ENCODE results near the gene NF1. TPM values are rescaled to one million over a fixed set of nuclear protein-coding genes. Genes with fewer than 3 reads are reported as not detected.
"Not testable (repeated sequence)": the region's sequence is repeated elsewhere in the genome, so short reads cannot be mapped to it uniquely, and the experiment has no call there.

The NF1 gene
- total RNA-seq, 1 donor from 2014 or later = 58.7 TPM

DNA sequence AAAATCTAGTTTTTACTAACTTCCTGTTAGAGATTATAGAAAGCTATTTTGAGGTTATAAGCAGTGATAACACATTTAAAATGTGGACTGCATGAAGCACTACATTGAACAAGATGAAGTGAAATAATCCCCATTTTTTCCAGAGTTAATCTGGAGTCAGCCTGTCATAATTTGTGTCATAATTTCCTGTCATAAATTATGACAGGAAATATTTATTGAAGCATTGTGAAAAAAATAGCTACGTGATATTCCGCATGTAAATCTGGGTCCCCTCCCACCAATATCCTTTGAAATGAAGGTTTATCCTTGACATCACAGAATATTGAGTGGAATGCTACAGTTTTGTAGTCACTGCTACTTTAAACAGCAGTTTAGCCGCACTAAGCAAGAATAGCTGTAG is 162.2 kb downstream of the NF1 start:
- Histone ChIP-seq H3K4me3 (no peak overlapping the region), H3K4me1 (no peaks in the 10 kb centered on the region), H3K27me3 (no peaks in the 10 kb centered on the region), H3K36me3 (peaks cover 0 to 10% of the 10 kb centered on the region in 2 donors), H3K27ac (no peak overlapping the region), H3K9me3 (no peaks in the 10 kb centered on the region)
- TF ChIP-seq, protein P1, sequence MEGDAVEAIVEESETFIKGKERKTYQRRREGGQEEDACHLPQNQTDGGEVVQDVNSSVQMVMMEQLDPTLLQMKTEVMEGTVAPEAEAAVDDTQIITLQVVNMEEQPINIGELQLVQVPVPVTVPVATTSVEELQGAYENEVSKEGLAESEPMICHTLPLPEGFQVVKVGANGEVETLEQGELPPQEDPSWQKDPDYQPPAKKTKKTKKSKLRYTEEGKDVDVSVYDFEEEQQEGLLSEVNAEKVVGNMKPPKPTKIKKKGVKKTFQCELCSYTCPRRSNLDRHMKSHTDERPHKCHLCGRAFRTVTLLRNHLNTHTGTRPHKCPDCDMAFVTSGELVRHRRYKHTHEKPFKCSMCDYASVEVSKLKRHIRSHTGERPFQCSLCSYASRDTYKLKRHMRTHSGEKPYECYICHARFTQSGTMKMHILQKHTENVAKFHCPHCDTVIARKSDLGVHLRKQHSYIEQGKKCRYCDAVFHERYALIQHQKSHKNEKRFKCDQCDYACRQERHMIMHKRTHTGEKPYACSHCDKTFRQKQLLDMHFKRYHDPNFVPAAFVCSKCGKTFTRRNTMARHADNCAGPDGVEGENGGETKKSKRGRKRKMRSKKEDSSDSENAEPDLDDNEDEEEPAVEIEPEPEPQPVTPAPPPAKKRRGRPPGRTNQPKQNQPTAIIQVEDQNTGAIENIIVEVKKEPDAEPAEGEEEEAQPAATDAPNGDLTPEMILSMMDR (IDR thresholded peaks at IDR 0.05) = no peak
- no peak for TF ChIP-seq POLR2AphosphoS5 (IDR thresholded peaks at IDR 0.05; ENCODE audit: insufficient read depth in 1 of 2, low read depth in 1 of 2)
- no peak for TF ChIP-seq POLR2A (IDR thresholded peaks at IDR 0.05)
- no peak for DNase-seq (ENCODE audit: extremely low spot score in 2 of 2)
- intact Hi-C loops (cut with DNase I) = no loop called here

DNA sequence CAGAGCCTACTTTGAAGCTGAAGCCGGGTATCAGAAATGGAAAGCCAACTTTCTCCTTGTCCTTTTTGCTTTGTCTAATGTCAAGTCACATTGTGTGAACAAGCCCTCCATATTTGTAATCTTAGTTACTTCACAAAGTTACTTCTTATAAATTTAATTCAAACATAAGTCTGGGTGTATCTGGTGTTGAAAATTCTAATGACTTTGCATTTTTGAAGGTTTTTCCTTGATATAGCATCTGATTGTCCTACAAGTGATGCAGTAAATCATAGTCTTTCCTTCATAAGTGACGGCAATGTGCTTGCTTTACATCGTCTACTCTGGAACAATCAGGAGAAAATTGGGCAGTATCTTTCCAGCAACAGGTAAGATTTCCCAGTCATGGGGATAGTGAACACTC is 165.4 kb downstream of the NF1 start:
- peaks cover 0 to 14% of the 10 kb centered on the region in 2 donors for H3K36me3 ChIP-seq
- H3K9me3 ChIP-seq = no peaks in the 10 kb centered on the region
- intact Hi-C loops (cut with DNase I) = no loop called here
- TF ChIP-seq POLR2A (IDR thresholded peaks at IDR 0.05) (no peak), POLR2AphosphoS5 (IDR thresholded peaks at IDR 0.05; ENCODE audit: insufficient read depth in 1 of 2, low read depth in 1 of 2) (no peak)
- TF ChIP-seq, protein P1 (IDR thresholded peaks at IDR 0.05) = no peak
- H3K4me1 ChIP-seq = no peaks in the 10 kb centered on the region
- DNase-seq (ENCODE audit: extremely low spot score in 2 of 2) = no peak
- no peaks in the 10 kb centered on the region for H3K27me3 ChIP-seq
- H3K27ac ChIP-seq = no peak overlapping the region
- H3K4me3 ChIP-seq = no peak overlapping the region

DNA sequence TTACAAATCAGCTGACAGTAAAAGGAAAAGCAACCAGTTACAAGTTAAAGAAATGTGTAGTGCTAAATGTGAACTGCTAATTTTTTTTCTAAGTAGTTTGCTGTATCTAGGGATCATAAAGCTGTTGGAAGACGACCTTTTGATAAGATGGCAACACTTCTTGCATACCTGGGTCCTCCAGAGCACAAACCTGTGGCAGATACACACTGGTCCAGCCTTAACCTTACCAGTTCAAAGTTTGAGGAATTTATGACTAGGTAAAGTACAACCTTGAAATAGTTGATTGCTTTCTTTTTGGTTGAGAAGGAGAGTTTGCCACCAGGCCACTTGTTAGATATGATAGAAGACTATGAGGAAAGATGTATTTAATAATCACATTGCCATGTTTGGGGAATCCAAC is 166.8 kb downstream of the NF1 start:
- intact Hi-C loops (cut with DNase I) = no loop called here
- Histone ChIP-seq H3K4me3 (no peak overlapping the region), H3K27ac (no peak overlapping the region), H3K27me3 (no peaks in the 10 kb centered on the region), H3K4me1 (no peaks in the 10 kb centered on the region), H3K9me3 (no peaks in the 10 kb centered on the region), H3K36me3 (peaks cover 0 to 24% of the 10 kb centered on the region in 2 donors)
- TF ChIP-seq POLR2AphosphoS5 (IDR thresholded peaks at IDR 0.05; ENCODE audit: insufficient read depth in 1 of 2, low read depth in 1 of 2) (no peak), POLR2A (IDR thresholded peaks at IDR 0.05) (no peak)
- TF ChIP-seq, protein P1 (IDR thresholded peaks at IDR 0.05) = no peak
- no peak for DNase-seq (ENCODE audit: extremely low spot score in 2 of 2)

DNA sequence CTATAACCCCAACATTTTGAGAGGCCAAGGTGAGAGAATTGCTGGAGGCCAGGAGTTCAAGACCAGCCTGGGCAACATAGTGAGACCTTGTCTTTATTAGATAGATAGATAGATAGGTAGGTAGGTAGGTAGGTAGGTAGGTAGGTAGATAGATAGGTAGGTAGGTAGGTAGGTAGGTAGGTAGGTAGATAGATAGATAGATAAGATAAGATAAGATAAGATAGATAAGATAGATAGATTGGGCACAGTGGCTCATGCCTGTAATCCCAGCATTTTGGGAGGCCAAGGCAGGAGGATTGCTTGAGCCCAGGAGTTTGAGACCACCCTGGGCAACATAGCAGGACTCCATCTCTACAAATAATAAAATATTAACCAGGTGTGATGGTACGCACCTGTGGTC is 168.1 kb downstream of the NF1 start:
- H3K4me1 ChIP-seq; H3K9me3 ChIP-seq; H3K27ac ChIP-seq; intact Hi-C loops (cut with DNase I); H3K4me3 ChIP-seq; DNase-seq (ENCODE audit: extremely low spot score in 2 of 2); H3K27me3 ChIP-seq: not testable (repeated sequence)
- peaks cover 0 to 24% of the 10 kb centered on the region in 2 donors for H3K36me3 ChIP-seq

DNA sequence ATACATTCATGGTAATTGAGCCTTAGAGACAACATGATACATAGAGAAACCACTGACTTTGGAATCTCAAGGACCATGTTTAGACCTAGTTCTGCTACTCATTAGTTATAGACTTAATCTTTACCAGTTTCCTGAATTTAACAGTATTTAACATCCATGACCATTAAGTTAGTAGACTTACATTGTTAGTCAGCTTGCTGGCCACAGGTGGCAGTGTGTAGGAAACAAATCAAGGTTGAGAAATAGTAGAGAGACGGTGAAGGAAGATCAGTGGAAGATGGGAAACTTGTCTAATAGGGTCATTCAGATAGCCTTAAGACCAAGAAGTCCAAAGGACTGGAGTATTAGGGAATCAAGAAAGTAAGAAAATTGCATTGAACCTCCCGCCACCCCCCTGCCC is 171.3 kb downstream of the NF1 start:
- no peaks in the 10 kb centered on the region for H3K9me3 ChIP-seq
- no peak overlapping the region for H3K27ac ChIP-seq
- no peak for DNase-seq (ENCODE audit: extremely low spot score in 2 of 2)
- no peak for TF ChIP-seq POLR2A (IDR thresholded peaks at IDR 0.05)
- TF ChIP-seq, protein P1 (IDR thresholded peaks at IDR 0.05) = no peak
- no peak for TF ChIP-seq POLR2AphosphoS5 (IDR thresholded peaks at IDR 0.05; ENCODE audit: insufficient read depth in 1 of 2, low read depth in 1 of 2)
- no peaks in the 10 kb centered on the region for H3K27me3 ChIP-seq
- H3K36me3 ChIP-seq = peaks cover 0 to 24% of the 10 kb centered on the region in 2 donors
- peaks cover 9% of the 10 kb centered on the region for H3K4me1 ChIP-seq
- intact Hi-C loops (cut with DNase I) = no loop called here
- H3K4me3 ChIP-seq = no peak overlapping the region
